NB4 (cell line): ENCODE measurements around the gene TMEM31.

ENCODE experiments used
- POLR2A ChIP-seq: IDR thresholded peaks from 2 replicates; pipeline ENCODE4 v1.6.1; 2011; ENCODE audit warnings: mild to moderate bottlenecking; ENCODE audit not compliant: insufficient read length; ENCODE audit errors: extremely low read depth
- TF ChIP-seq, protein P1 (sequence below): IDR thresholded peaks from one replicate; pipeline ENCODE4 v1.5.1; 2012; ENCODE audit warnings: low read depth, low read length
- TF ChIP-seq, protein P2 (sequence below): IDR thresholded peaks from 2 replicates; pipeline ENCODE4 v1.6.1; 2011; ENCODE audit warnings: low read depth, low read length

DNA sequence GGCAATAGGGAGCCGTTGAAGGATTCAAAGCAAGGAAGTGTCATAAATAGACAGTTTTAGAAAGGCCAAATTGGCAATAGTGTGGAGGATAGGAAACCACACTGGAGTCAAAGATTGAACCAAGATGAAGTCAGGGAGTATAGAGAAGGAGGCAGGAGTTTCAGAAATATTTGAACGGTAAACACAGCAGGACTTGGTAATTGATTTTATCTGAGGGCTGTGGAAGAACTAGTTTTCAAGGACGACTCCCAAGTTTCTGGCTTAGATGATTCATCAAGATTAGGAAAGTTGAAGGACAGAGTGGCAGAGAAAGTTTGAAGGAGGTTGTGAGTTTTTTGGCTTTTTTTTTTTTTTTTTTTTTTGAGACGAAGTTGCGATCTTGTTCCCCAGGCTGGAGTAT lies 11.5 kb upstream of the TMEM31 start:
- TF ChIP-seq, protein P1, sequence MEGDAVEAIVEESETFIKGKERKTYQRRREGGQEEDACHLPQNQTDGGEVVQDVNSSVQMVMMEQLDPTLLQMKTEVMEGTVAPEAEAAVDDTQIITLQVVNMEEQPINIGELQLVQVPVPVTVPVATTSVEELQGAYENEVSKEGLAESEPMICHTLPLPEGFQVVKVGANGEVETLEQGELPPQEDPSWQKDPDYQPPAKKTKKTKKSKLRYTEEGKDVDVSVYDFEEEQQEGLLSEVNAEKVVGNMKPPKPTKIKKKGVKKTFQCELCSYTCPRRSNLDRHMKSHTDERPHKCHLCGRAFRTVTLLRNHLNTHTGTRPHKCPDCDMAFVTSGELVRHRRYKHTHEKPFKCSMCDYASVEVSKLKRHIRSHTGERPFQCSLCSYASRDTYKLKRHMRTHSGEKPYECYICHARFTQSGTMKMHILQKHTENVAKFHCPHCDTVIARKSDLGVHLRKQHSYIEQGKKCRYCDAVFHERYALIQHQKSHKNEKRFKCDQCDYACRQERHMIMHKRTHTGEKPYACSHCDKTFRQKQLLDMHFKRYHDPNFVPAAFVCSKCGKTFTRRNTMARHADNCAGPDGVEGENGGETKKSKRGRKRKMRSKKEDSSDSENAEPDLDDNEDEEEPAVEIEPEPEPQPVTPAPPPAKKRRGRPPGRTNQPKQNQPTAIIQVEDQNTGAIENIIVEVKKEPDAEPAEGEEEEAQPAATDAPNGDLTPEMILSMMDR, result no peak
- TF ChIP-seq POLR2A, result no peak
- TF ChIP-seq, protein P2, sequence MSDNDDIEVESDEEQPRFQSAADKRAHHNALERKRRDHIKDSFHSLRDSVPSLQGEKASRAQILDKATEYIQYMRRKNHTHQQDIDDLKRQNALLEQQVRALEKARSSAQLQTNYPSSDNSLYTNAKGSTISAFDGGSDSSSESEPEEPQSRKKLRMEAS, result no peak
